PC-3 (cell line): Measurements from ENCODE around the gene SPSB4. TPM values are rescaled to one million over a fixed set of nuclear protein-coding genes. Genes with fewer than 3 reads are reported as not detected.

Experiments
- ATAC-seq: fragments of 200-7000 bp; cut with Tn5 transposase; 2 replicates; pipeline ENCODE4 v1.9.1; 2020; ENCODE audit warnings: mild to moderate bottlenecking, moderate library complexity
- BruUV-seq: library from RNA; stranded (reverse); fragments of 400-500 nt; replicated peaks from 2 replicates; lab custom pipeline; 2021; lab: Mats Ljungman, UMichigan
- CTCF ChIA-PET: fragments of 300-600 bp; sonication (Branson Sonifier 250); formaldehyde crosslinking; loops from one replicate; lab custom pipeline; 2022; ENCODE audit warnings: antibody characterized with exemption; lab: Charles Lee
- POLR2A ChIA-PET: fragments of 300-600 bp; sonication (Branson Sonifier 250); formaldehyde crosslinking; loops from one replicate; lab custom pipeline; 2022; ENCODE audit warnings: antibody characterized with exemption; ENCODE audit not compliant: unreplicated experiment; lab: Charles Lee
- DNase-seq: peaks from one replicate; pipeline ENCODE4 v3.0.0-alpha.2; 2015
- H2AFZ ChIP-seq: fragments of 300-600 bp; sonication (generic); 2 replicates; pipeline ENCODE4 v1.6.0; 2016; ENCODE audit warnings: antibody characterized with exemption, low read length
- H3F3A ChIP-seq: fragments of 300-600 bp; sonication (generic); one replicate; pipeline ENCODE4 v1.6.0; 2017; ENCODE audit warnings: antibody characterized with exemption, low read length, control low read depth, mild to moderate bottlenecking; ENCODE audit not compliant: unreplicated experiment
- H3K27ac ChIP-seq: fragments of 300-600 bp; sonication (generic); 2 replicates; pipeline ENCODE4 v1.5.1; 2016; ENCODE audit warnings: mild to moderate bottlenecking, low read length
- H3K27me3 ChIP-seq: fragments of 300-600 bp; sonication (generic); 2 replicates; pipeline ENCODE4 v1.6.1; 2016; ENCODE audit warnings: low read length, mixed read lengths
- H3K36me3 ChIP-seq: fragments of 300-600 bp; sonication (generic); 2 replicates; pipeline ENCODE4 v1.6.1; 2016; ENCODE audit warnings: low read depth, mixed run types, low read length, mixed read lengths
- H3K4me1 ChIP-seq: fragments of 300-600 bp; sonication (generic); 2 replicates; pipeline ENCODE4 v1.5.1; 2016; ENCODE audit warnings: low read length; ENCODE audit not compliant: insufficient read depth
- H3K4me2 ChIP-seq: fragments of 300-600 bp; sonication (generic); 2 replicates; pipeline ENCODE4 v1.6.0; 2016; ENCODE audit warnings: low read length
- H3K4me3 ChIP-seq: fragments of 300-600 bp; sonication (generic); 2 replicates; pipeline ENCODE4 v1.5.1; 2016; ENCODE audit warnings: mild to moderate bottlenecking, low read length, mixed read lengths
- H3K79me2 ChIP-seq: fragments of 300-600 bp; sonication (generic); 2 replicates; pipeline ENCODE4 v1.6.1; 2017; ENCODE audit warnings: low read length, mixed read lengths
- H3K9ac ChIP-seq: fragments of 300-600 bp; sonication (generic); 2 replicates; pipeline ENCODE4 v1.6.0; 2016; ENCODE audit warnings: mild to moderate bottlenecking, low read length
- H3K9me2 ChIP-seq: fragments of 300-600 bp; sonication (generic); replicated peaks from 2 replicates; pipeline ENCODE4 v1.6.1; 2016; ENCODE audit warnings: mixed run types, low read length, mixed read lengths
- H3K9me3 ChIP-seq: fragments of 300-600 bp; sonication (generic); 2 replicates; pipeline ENCODE4 v1.6.1; 2016; ENCODE audit warnings: low read length, mixed read lengths
- H4K20me1 ChIP-seq: fragments of 300-600 bp; sonication (generic); 2 replicates; pipeline ENCODE4 v1.6.1; 2016; ENCODE audit warnings: low read length, mixed read lengths
- CTCF ChIP-seq: fragments of 300-600 bp; sonication (generic); conservative IDR thresholded peaks from 2 replicates; pipeline ENCODE4 v1.5.1; 2017; ENCODE audit warnings: antibody characterized with exemption, low read depth, mild to moderate bottlenecking, low read length
- EZH2 ChIP-seq: fragments of 300-600 bp; sonication (generic); IDR thresholded peaks from one replicate; pipeline ENCODE4 v1.6.1; 2017; ENCODE audit warnings: antibody characterized with exemption, mild to moderate bottlenecking, low read length; ENCODE audit not compliant: unreplicated experiment
- EZH2phosphoT487 ChIP-seq: fragments of 300-600 bp; sonication (generic); IDR thresholded peaks from 2 replicates; pipeline ENCODE4 v1.6.1; 2018; ENCODE audit warnings: mild to moderate bottlenecking, antibody characterized with exemption, low read length, borderline replicate concordance
- intact Hi-C: fragments of 100-400 bp; cut with micrococcal nuclease; formaldehyde crosslinking; loops from 2 replicates; pipeline ENCODE4 v1.9.0; 2023
- total RNA-seq: library from RNA; depleted of rRNA; stranded (reverse); fragments of >200 nt; gene quantifications from 2 replicates; pipeline ENCODE4 v1.2.3, GENCODE V29; 2014

SPSB4 gene
- total RNA-seq, 1 experiment from 2014 or later = not detected

GRCh38 chr3:141104151-141104821 is 53.1 kb downstream of the SPSB4 start:
- no TSS peak for BruUV-seq
- ATAC-seq = no peak

GRCh38 chr3:141105828-141106628 is 54.9 kb downstream of the SPSB4 start:
- no peaks in the 10 kb centered on the region for H3K9me3 ChIP-seq
- ATAC-seq = peak; percentile 67
- H3F3A ChIP-seq = no peaks in the 10 kb centered on the region
- no peak overlapping the region for H2AFZ ChIP-seq
- H3K36me3 ChIP-seq = no peaks in the 10 kb centered on the region
- intact Hi-C loops = loop anchor here (1.0 to 2.0 kb wide), 4 partner anchors 87 to 208 kb away; no protein-coding TSS in a partner anchor
- no peaks in the 10 kb centered on the region for H4K20me1 ChIP-seq
- peak; percentile 82 for DNase-seq
- H3K79me2 ChIP-seq = no peaks in the 10 kb centered on the region
- no peak overlapping the region for H3K9ac ChIP-seq
- no peak overlapping the region for H3K4me2 ChIP-seq
- POLR2A ChIA-PET = no interaction called here
- no peaks in the 10 kb centered on the region for H3K9me2 ChIP-seq
- no TSS peak for BruUV-seq
- H3K27ac ChIP-seq = no peak overlapping the region
- CTCF ChIA-PET = interaction anchor here (0.6 to 1.4 kb wide), 3 partner anchors 9 to 184 kb away, joined by 3 read pairs; no protein-coding TSS in a partner anchor
- peak; percentile 74 for TF ChIP-seq CTCF
- no peak for TF ChIP-seq EZH2phosphoT487
- no peaks in the 10 kb centered on the region for H3K27me3 ChIP-seq
- no peaks in the 10 kb centered on the region for H3K4me1 ChIP-seq
- H3K4me3 ChIP-seq = no peak overlapping the region

More at GRCh38 chr3:141104151-141104821, 53.1 kb downstream of the SPSB4 start:
- Histone ChIP-seq H3K27me3 (no peaks in the 10 kb centered on the region), H3K9me2 (no peaks in the 10 kb centered on the region), H2AFZ (no peak overlapping the region), H3K4me1 (no peaks in the 10 kb centered on the region), H3K4me2 (no peak overlapping the region), H3K27ac (no peak overlapping the region), H3F3A (no peaks in the 10 kb centered on the region), H4K20me1 (no peaks in the 10 kb centered on the region), H3K79me2 (no peaks in the 10 kb centered on the region), H3K4me3 (no peak overlapping the region), H3K9me3 (no peaks in the 10 kb centered on the region), H3K9ac (no peak overlapping the region), H3K36me3 (no peaks in the 10 kb centered on the region)
- intact Hi-C loops = no loop called here
- DNase-seq = no peak
- TF ChIP-seq CTCF (no peak), EZH2 (no peak), EZH2phosphoT487 (no peak)
- POLR2A ChIA-PET = no interaction called here
- CTCF ChIA-PET = no interaction called here

GRCh38 chr3:141106842-141107241 is 55.7 kb downstream of the SPSB4 start:
- Histone ChIP-seq H4K20me1 (no peaks in the 10 kb centered on the region), H3K4me3 (no peak overlapping the region), H3K79me2 (no peaks in the 10 kb centered on the region), H3K36me3 (no peaks in the 10 kb centered on the region), H3K27ac (no peak overlapping the region), H3F3A (no peaks in the 10 kb centered on the region), H3K9me3 (no peaks in the 10 kb centered on the region), H3K4me1 (no peaks in the 10 kb centered on the region), H2AFZ (no peak overlapping the region), H3K9me2 (no peaks in the 10 kb centered on the region), H3K4me2 (no peak overlapping the region), H3K9ac (no peak overlapping the region), H3K27me3 (no peaks in the 10 kb centered on the region)
- BruUV-seq = no TSS peak
- TF ChIP-seq EZH2 (no peak), CTCF (no peak), EZH2phosphoT487 (no peak)
- POLR2A ChIA-PET = no interaction called here
- CTCF ChIA-PET = no interaction called here
- intact Hi-C loops = loop anchor here (2.0 kb wide), 2 partner anchors 86 to 106 kb away; no protein-coding TSS in a partner anchor
- ATAC-seq (no peak), DNase-seq (no peak)
